Mononuclear cell (primary cell): Measurements from ENCODE around the gene FAM32A. TPM values are rescaled to one million over a fixed set of nuclear protein-coding genes. Genes with fewer than 3 reads are reported as not detected.

ENCODE experiments used
- H3K27me3 ChIP-seq: 2 replicates; pipeline ENCODE4 v1.6.0; 2011; ENCODE audit warnings: low read length, control low read depth; ENCODE audit not compliant: insufficient read depth
- H3K4me1 ChIP-seq: 2 replicates; pipeline ENCODE4 v1.5.1; 2011; ENCODE audit warnings: mild to moderate bottlenecking, low read length, control low read depth; ENCODE audit not compliant: insufficient read depth
- H3K4me3 ChIP-seq: 2 replicates; pipeline ENCODE4 v1.5.1; 2011; ENCODE audit warnings: mild to moderate bottlenecking, low read length, moderate library complexity
- H3K9me3 ChIP-seq: 2 replicates; pipeline ENCODE4 v1.5.1; 2011; ENCODE audit warnings: low read depth, mild to moderate bottlenecking, control low read depth, low read length
- total RNA-seq: library from RNA; depleted of rRNA; stranded (reverse); fragments of >200 nt; gene quantifications from one replicate; pipeline ENCODE4 v1.2.3, GENCODE V29; 2012

FAM32A gene
- total RNA-seq, 1 donor = 84.5 TPM

DNA sequence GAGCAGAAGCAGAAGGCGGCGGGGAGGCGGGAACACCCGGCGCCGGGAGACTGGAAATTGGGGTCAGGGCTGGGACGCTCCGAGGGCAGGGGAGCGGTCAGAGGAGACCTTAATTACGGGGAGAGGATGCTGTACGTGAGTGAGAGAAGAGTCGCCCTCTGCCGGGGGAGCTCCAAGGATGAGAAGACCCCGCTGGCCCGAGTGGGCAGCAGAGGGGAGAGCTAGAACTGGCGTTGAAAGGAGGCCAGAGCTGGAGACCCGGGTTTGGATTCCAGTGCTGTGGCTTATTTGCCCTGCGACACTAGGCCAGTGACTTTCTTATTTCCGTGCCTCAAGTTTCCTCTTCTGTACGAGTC is 536 bp downstream of the FAM32A start:
- no peaks in the 10 kb centered on the region for H3K9me3 ChIP-seq
- peak overlapping the region; percentile 86 for H3K4me3 ChIP-seq

GRCh38 chr19:16188521-16188920 is 3.3 kb downstream of the FAM32A start:
- H3K4me1 ChIP-seq = peaks cover 17% of the 10 kb centered on the region
- H3K4me3 ChIP-seq = no peak overlapping the region
- no peaks in the 10 kb centered on the region for H3K27me3 ChIP-seq
- H3K9me3 ChIP-seq = no peaks in the 10 kb centered on the region

More for the DNA sequence above, 536 bp downstream of the FAM32A start:
- Histone ChIP-seq H3K4me1 (peaks cover 30% of the 10 kb centered on the region), H3K27me3 (no peaks in the 10 kb centered on the region)

GRCh38 chr19:16190198-16190597 is 5.0 kb downstream of the FAM32A start:
- Histone ChIP-seq H3K4me1 (peaks cover 13% of the 10 kb centered on the region), H3K4me3 (no peak overlapping the region), H3K9me3 (no peaks in the 10 kb centered on the region), H3K27me3 (no peaks in the 10 kb centered on the region)

DNA sequence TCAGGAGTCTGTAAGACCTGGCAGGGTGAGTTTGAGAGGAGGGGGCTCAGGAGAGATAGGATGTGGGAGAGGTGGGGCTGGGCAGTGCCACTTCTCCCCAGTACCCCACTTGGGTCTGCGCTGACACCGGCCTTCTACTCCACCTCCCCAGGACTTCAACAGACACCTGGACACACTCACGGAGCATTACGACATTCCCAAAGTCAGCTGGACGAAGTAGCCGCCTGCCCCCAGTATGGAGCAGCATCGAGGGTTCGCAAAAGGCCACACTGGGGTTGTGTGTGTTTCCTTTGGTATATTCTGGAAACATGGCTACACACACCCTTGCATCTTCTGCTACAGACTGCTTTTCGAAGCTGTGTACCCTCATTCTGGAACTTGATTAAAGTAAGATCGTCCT is 5.5 kb downstream of the FAM32A start:
- H3K9me3 ChIP-seq = no peaks in the 10 kb centered on the region
- H3K4me1 ChIP-seq = peaks cover 13% of the 10 kb centered on the region
- H3K27me3 ChIP-seq = no peaks in the 10 kb centered on the region
- H3K4me3 ChIP-seq = no peak overlapping the region

DNA sequence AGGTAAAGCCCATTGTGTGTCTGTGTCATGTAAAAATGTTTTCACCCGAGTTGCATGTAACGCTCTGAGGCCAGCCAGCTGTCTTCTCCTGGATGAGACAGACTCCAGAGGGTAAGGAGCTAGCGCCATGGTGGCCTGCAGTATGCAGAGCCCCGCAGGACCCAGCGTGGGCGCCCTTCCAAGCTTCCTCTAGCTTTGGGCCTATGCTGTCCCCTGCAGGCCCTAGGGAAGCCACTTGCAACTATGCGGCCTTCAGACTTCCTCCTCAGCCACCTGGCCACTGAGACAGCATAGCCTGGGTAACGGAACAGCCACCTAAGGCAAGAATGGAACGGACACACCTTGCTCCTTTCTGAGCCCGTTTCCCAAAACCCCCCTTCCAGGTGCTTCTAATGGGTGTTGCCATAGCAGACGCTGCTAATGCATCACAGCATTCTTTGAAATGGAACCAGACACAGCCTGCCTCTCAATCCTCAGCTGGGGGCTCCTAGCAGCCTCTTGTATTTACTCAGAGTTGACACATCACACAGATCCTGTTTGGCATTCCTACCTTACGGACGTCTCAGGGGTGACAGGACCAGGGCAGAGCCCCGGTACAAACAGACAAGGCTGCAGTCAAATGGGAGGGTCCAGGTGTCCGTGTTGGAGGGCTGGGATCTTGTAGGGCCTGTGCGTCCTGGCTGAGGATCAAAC is 6.2 kb downstream of the FAM32A start:
- no peak overlapping the region for H3K4me3 ChIP-seq
- no peaks in the 10 kb centered on the region for H3K9me3 ChIP-seq
- no peaks in the 10 kb centered on the region for H3K27me3 ChIP-seq
- peaks cover 6% of the 10 kb centered on the region for H3K4me1 ChIP-seq

- Histone ChIP-seq H3K4me3 (no peak overlapping the region), H3K9me3 (no peaks in the 10 kb centered on the region), H3K27me3 (no peaks in the 10 kb centered on the region), H3K4me1 (peaks cover 14% of the 10 kb centered on the region)
Measured at GRCh38 chr19:16193466-16193865, 8.3 kb downstream of the FAM32A start.

- Histone ChIP-seq H3K4me1 (peaks cover 37% of the 10 kb centered on the region), H3K9me3 (no peaks in the 10 kb centered on the region), H3K27me3 (no peaks in the 10 kb centered on the region), H3K4me3 (peak overlapping the region; percentile 94)
Measured at GRCh38 chr19:16197188-16197621, 12.0 kb downstream of the FAM32A start.

DNA sequence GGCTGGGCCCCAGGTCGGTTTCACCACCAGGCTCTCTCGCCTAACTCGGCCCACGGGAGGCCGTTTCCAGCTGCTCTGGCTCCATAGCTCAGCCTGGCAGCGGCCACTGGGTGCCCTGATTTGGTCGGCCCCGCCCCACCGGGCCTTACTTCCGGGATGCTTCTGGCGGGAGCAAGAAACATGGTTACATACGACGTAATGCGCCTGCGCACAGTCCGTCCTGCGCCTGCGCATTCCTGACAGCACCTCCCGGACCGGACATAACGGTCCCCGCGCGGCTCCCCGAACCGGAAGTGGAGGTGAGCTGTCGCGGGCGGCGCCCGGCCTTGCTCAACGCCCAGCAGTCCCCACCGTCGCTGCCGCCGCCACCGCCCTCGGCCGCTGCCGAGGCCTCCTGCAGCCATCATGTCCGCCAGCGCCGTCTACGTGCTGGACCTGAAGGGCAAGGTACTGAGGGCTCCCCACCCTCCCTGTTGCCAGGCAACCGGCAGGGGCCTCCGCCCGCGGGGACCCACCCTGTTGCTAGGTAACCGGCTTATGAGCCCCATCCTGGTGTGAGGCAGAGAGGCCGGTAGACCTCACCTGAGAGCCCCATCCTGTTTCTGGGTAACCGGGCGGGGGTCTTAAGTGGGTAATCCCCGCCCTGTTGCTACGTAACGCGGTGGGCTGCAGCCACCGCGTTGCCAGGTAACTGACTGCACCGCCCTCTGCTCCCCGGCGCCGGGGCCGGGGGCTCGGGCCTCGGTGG is 12.6 kb downstream of the FAM32A start, which contains the start of gene AP1M1:
Gene AP1M1 (plus strand): TSS at position 290 of the 748 bp plus-strand sequence. CDS start 116 bp downstream, at position 406.
- Histone ChIP-seq H3K4me1 (peaks cover 38% of the 10 kb centered on the region), H3K27me3 (no peaks in the 10 kb centered on the region), H3K4me3 (peak within 1 kb of the TSS; percentile 94), H3K9me3 (no peaks in the 10 kb centered on the region)

DNA sequence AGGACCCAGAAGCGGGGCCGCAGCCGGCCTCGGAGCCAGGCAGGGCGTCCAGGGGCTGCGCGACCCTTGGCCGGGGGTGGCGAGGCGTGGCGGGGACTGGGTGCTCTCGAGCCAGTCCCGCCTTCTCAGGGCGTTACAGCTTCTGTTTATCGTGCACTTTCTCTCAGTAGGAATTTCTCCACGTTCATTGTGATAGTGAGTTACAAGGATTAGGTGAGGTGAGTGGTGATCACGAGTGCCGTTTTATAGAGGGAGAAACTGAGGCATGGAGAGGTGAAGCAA is 13.1 kb downstream of the FAM32A start:
- peak overlapping the region; percentile 94 for H3K4me3 ChIP-seq
- H3K4me1 ChIP-seq = peaks cover 43% of the 10 kb centered on the region
- no peaks in the 10 kb centered on the region for H3K9me3 ChIP-seq
- H3K27me3 ChIP-seq = no peaks in the 10 kb centered on the region

GRCh38 chr19:16199275-16199932 is 14.2 kb downstream of the FAM32A start:
- no peak overlapping the region for H3K4me3 ChIP-seq
- H3K4me1 ChIP-seq = peaks cover 48% of the 10 kb centered on the region
- H3K9me3 ChIP-seq = no peaks in the 10 kb centered on the region
- no peaks in the 10 kb centered on the region for H3K27me3 ChIP-seq

DNA sequence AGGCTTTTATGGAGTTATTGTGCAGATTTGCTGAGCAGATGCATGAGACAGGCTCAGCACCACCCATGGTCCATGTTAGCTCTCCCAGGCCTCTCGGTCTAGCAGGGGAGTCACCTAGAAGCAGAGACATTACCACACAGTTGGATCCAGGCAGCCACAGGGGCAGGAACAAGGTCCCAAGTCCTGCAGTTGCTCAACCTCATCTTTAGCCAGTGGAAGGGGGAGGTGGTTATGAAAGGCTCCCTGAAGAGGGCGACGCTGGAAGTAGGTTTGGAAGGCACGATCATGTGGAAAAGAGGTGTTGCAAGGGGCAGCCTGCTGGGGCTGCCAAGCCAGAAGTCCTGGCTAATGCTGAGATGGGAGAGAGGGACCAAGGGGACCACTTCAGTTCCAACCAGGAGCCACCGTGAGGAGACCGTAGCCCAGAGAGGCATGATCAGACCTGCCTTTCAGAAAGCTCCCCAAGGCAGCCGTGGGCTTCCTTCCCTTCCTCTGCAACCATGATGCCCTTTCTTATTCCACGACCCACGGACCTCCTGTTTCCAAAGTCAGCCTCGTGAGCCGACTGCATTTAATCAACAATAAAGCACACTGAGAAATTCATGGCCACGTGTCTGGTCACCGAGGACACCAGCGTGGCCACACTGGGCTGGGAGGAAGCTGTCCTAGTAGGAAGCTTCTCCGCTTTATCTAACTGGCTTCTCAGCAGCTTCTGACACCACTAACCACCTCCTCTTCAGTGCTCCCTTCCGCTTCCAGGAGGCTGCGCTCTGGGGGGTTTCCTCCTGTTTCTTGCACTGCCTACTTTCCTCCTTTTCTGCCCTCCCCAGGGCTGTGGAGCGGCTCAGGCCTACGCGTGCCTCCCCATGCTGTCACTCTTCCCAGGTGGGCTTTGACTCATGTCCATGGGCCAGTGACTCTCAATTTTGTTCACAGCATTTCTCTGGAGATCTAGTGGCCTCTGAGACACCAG is 15.1 kb downstream of the FAM32A start:
- H3K4me1 ChIP-seq = peaks cover 48% of the 10 kb centered on the region

DNA sequence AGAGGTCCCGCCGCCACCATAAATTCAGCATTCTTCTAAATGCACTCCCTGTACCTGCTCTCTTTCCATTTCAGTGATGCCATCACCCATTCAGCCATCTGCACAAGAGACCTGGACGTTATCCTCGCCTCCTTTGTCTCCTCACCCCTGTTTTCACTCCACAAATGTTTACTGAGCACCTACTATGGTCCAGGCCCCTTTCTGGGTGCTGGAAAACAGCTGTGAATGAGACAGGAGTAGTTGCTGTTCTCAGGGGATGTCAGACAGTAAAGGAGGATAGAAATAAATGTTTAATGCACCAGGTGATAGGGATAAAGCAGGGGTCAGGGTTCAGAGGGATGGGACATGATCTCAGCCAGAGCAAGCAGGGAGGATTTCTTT is 15.8 kb downstream of the FAM32A start:
- peaks cover 48% of the 10 kb centered on the region for H3K4me1 ChIP-seq

More for the DNA sequence above, 15.1 kb downstream of the FAM32A start:
- no peaks in the 10 kb centered on the region for H3K27me3 ChIP-seq
- H3K4me3 ChIP-seq = no peak overlapping the region
- H3K9me3 ChIP-seq = no peaks in the 10 kb centered on the region

DNA sequence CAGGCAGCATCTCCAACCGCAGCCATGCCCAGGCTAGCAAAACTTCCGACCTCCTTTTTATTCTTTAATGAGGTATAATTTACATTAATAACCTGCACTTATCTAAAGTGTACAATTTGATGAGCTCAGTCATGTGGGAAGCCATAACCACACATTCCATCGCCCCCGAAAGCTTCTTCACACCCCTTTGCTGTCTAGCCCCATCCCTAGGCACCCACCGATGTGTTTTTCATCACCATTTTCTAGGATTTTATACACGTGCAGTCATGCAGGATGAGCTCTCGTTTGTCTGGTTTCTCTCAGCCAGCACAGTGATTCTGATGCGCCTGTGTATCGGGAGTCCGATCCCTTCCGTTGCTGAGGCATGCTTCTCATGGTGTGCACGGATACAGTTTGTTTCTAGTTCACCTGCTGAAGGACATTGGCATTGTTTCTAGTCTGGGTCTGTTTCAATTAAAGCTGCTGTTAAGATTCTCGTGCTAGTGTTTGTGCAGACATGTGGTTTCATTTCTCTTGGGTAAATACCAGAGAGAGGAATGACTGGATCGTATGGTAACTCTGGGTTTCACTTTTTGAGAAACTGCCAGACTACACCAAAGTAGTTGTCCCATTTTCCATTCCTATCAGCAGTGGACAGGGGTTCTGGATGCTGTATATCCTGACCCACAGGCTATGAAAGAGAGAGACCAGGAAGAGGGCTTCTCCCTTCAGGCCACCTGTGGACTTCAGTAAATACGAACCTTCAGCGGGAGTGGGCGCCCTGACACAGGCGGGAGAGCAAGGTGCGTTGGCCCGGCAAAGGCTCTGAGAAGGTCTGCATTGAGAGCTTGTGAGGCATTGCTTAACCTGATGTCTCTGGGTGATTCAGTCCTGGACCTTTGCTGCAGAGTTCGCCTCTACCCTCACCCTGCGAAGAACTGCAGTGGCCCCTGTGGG is 17.4 kb downstream of the FAM32A start:
- Histone ChIP-seq H3K4me1 (peaks cover 40% of the 10 kb centered on the region), H3K4me3 (no peak overlapping the region), H3K9me3 (no peaks in the 10 kb centered on the region), H3K27me3 (no peaks in the 10 kb centered on the region)

More for the DNA sequence above, 15.8 kb downstream of the FAM32A start:
- Histone ChIP-seq H3K4me3 (no peak overlapping the region), H3K27me3 (no peaks in the 10 kb centered on the region), H3K9me3 (no peaks in the 10 kb centered on the region)
